Spleen (tissue), 11 donors: Measurements from ENCODE around the gene CACNA1D. TPM values are rescaled to one million over a fixed set of nuclear protein-coding genes. Genes with fewer than 3 reads are reported as not detected.

Source experiments
- DNase-seq: peaks from one replicate; pipeline ENCODE4 v3.0.0-alpha.2; 2020
- H3K27ac ChIP-seq, 8 donors: fragments of 200-600 bp; sonication (generic) in 7 of 8; 1 replicate in 4 of 8; 2 replicates in 4 of 8; pipeline versions ENCODE4 v1.5.0 to v1.8.0; 2016 to 2021; ENCODE audit warnings: inconsistent platforms in 4 of 8, mild to moderate bottlenecking in 4 of 8, moderate library complexity in 1 of 8
- H3K27me3 ChIP-seq, 7 donors: fragments of 200-600 bp; sonication (generic) in 6 of 7; replicated peaks in 1 of 7; 1 replicate in 4 of 7; 2 replicates in 3 of 7; pipeline versions ENCODE4 v1.5.0 to v1.8.0; 2016 to 2021; ENCODE audit warnings: inconsistent platforms in 3 of 7, mild to moderate bottlenecking in 1 of 7
- H3K36me3 ChIP-seq, 6 donors: fragments of 200-600 bp; sonication (generic) in 5 of 6; 1 replicate in 4 of 6; 2 replicates in 2 of 6; pipeline versions ENCODE4 v1.5.0 to v1.8.0; 2016 to 2021; ENCODE audit warnings: inconsistent platforms in 2 of 6
- H3K4me1 ChIP-seq, 6 donors: fragments of 200-600 bp; sonication (generic) in 5 of 6; 1 replicate in 3 of 6; 2 replicates in 3 of 6; pipeline versions ENCODE4 v1.5.0 to v1.8.0; 2016 to 2021; ENCODE audit warnings: inconsistent platforms in 3 of 6
- H3K4me3 ChIP-seq, 8 donors: fragments of 200-600 bp; sonication (generic) in 7 of 8; 1 replicate in 4 of 8; 2 replicates in 4 of 8; pipeline versions ENCODE4 v1.5.0 to v1.8.0; 2016 to 2021; ENCODE audit warnings: inconsistent platforms in 4 of 8, mild to moderate bottlenecking in 4 of 8, moderate library complexity in 2 of 8
- H3K9me3 ChIP-seq, 8 donors: fragments of 200-600 bp; sonication (generic) in 7 of 8; 1 replicate in 4 of 8; 2 replicates in 4 of 8; pipeline versions ENCODE4 v1.5.0 to v1.8.0; 2016 to 2021; ENCODE audit warnings: inconsistent platforms in 4 of 8
- POLR2A ChIP-seq, 3 donors: fragments of 450-650 bp; IDR thresholded peaks; one replicate each; pipeline ENCODE4 v1.5.1; 2017; ENCODE audit warnings: antibody characterized with exemption in 3 of 3, mild to moderate bottlenecking in 1 of 3
- POLR2AphosphoS5 ChIP-seq, 3 donors: sonication (generic); formaldehyde crosslinking; IDR thresholded peaks; one replicate each; pipeline ENCODE4 v1.5.1; 2017; ENCODE audit warnings: antibody characterized with exemption in 3 of 3
- WGBS, 5 donors: extraction: QIAGEN DNeasy Blood & Tissue Kit in 3 of 5; methylation state at CpG; one replicate each; pipeline versions ENCODE4 v1.1.5 to v1.1.7; 2013 to 2018; 5-methylcytosine and 5-hydroxymethylcytosine counted together
- intact Hi-C: fragments of 100-400 bp; cut with DNase I; formaldehyde crosslinking; loops from one replicate; pipeline ENCODE4 v1.15.0; 2023; ENCODE audit warnings: low total_unique reads
- polyA plus RNA-seq, 3 donors: library from polyadenylated mRNA; stranded (reverse); fragments of 200-250 nt; gene quantifications; one replicate each; pipeline ENCODE4 v1.2.1, GENCODE V29; 2013
- total RNA-seq, 7 donors: library from RNA; depleted of rRNA in 3 of 7; stranded (reverse); fragments of >200 nt in 3 of 7; fragmentation: NEBNext Ultra II Directional in 4 of 7; extraction: Animal tissue kit (Norgen Biotek cat#: 25700) in 4 of 7; gene quantifications; one replicate each; pipeline versions ENCODE4 v1.1.0 to v1.2.1, GENCODE V29; 2016 to 2021
- TF ChIP-seq, protein P1 (sequence below), 11 experiments: fragments of 200-600 bp in 7 of 11; fragments of 450-650 bp in 4 of 11; sonication (generic) in 4 of 11; IDR thresholded peaks in 8 of 11; conservative IDR thresholded peaks in 3 of 11; 1 replicate in 7 of 11; 2 replicates in 4 of 11; pipeline versions ENCODE4 v1.4.0 to v1.8.0; 2016 to 2021; ENCODE audit warnings: antibody characterized with exemption in 11 of 11, inconsistent platforms in 4 of 11, mild to moderate bottlenecking in 1 of 11
- donor health status: healthy with polysubstance abuse.
- donor health status: DM: no; HTN: no; CAD: no; lungs with moderate emphysema.
- donor health status: DM: no; HTN: no; CAD: no.
- donor health status: Bipolar disorder and iron deficiency.
- donor health status: healthy.
- donor health status: DM: no; HTN: no; CAD: no.
- donor health status: DM: yes; HTN: yes; CAD: no.

Gene CACNA1D
- total and polyA plus RNA-seq, 10 donors = 0.55 to 89.3 (median 19.1) TPM

DNA sequence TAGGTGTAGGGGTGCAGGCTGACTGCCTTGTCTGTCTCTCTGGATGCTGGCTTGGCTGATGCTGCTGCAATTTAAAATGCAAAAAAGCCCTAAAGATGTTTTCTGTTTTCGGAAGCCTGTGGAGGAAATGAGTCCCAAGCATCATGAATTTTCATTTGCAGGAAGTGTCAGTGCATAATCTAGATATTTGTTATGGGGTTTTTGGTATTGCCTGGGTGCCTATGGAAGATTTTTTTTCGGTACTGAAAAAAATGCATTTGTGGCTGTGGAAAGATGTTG is 1.9 kb downstream of the CACNA1D start:
- no peaks in the 10 kb centered on the region for H3K36me3 ChIP-seq
- peak overlapping the region in 5 of 8 donors; percentile 30 to 71 (median 42) for H3K4me3 ChIP-seq
- DNase-seq = no peak
- peaks cover 3 to 49% (median 26%) of the 10 kb centered on the region in 6 donors for H3K4me1 ChIP-seq
- no peaks in the 10 kb centered on the region for H3K9me3 ChIP-seq
- H3K27me3 ChIP-seq = peaks cover 9 to 69% (median 37%) of the 10 kb centered on the region in 7 donors
- WGBS, 5 donors = 19 to 48% (median 30%) methylated on average over 2 of the region's 2 CpGs
- H3K27ac ChIP-seq = peak overlapping the region in 4 of 8 donors; percentile 27 to 61 (median 47)
- no peak for TF ChIP-seq POLR2AphosphoS5 (IDR thresholded peaks at IDR 0.05)
- TF ChIP-seq, protein P1, sequence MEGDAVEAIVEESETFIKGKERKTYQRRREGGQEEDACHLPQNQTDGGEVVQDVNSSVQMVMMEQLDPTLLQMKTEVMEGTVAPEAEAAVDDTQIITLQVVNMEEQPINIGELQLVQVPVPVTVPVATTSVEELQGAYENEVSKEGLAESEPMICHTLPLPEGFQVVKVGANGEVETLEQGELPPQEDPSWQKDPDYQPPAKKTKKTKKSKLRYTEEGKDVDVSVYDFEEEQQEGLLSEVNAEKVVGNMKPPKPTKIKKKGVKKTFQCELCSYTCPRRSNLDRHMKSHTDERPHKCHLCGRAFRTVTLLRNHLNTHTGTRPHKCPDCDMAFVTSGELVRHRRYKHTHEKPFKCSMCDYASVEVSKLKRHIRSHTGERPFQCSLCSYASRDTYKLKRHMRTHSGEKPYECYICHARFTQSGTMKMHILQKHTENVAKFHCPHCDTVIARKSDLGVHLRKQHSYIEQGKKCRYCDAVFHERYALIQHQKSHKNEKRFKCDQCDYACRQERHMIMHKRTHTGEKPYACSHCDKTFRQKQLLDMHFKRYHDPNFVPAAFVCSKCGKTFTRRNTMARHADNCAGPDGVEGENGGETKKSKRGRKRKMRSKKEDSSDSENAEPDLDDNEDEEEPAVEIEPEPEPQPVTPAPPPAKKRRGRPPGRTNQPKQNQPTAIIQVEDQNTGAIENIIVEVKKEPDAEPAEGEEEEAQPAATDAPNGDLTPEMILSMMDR (IDR thresholded peaks at IDR 0.05 in 8 of 11, conservative IDR thresholded peaks at IDR 0.05 in 3 of 11) = no peak
- no peak for TF ChIP-seq POLR2A (IDR thresholded peaks at IDR 0.05)
- intact Hi-C loops = no loop called here

DNA sequence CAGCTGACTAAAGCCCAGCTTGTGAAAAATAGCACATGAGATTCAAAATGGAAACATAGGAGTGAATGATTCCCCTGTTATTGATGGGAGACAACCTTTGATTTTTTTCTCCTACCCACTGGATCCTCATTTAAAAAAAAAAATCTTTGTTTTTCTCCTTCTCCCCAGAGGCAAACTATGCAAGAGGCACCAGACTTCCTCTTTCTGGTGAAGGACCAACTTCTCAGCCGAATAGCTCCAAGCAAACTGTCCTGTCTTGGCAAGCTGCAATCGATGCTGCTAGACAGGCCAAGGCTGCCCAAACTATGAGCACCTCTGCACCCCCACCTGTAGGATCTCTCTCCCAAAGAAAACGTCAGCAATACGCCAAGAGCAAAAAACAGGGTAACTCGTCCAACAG is 2.6 kb downstream of the CACNA1D start:
- intact Hi-C loops = no loop called here
- H3K27me3 ChIP-seq = peaks cover 9 to 62% (median 37%) of the 10 kb centered on the region in 7 donors
- no peaks in the 10 kb centered on the region for H3K36me3 ChIP-seq
- WGBS, 5 donors = 34 to 45% (median 37%) methylated on average over 5 of the region's 5 CpGs
- no peak for DNase-seq
- TF ChIP-seq POLR2AphosphoS5 (IDR thresholded peaks at IDR 0.05) (no peak), POLR2A (IDR thresholded peaks at IDR 0.05) (no peak)
- TF ChIP-seq, protein P1 (IDR thresholded peaks at IDR 0.05 in 8 of 11, conservative IDR thresholded peaks at IDR 0.05 in 3 of 11) = no peak
- peaks cover 3 to 49% (median 26%) of the 10 kb centered on the region in 6 donors for H3K4me1 ChIP-seq
- H3K27ac ChIP-seq = peak overlapping the region in 2 of 8 donors; percentile 45 to 61
- H3K4me3 ChIP-seq = peak overlapping the region in 1 of 8 donors; percentile 1
- H3K9me3 ChIP-seq = no peaks in the 10 kb centered on the region

DNA sequence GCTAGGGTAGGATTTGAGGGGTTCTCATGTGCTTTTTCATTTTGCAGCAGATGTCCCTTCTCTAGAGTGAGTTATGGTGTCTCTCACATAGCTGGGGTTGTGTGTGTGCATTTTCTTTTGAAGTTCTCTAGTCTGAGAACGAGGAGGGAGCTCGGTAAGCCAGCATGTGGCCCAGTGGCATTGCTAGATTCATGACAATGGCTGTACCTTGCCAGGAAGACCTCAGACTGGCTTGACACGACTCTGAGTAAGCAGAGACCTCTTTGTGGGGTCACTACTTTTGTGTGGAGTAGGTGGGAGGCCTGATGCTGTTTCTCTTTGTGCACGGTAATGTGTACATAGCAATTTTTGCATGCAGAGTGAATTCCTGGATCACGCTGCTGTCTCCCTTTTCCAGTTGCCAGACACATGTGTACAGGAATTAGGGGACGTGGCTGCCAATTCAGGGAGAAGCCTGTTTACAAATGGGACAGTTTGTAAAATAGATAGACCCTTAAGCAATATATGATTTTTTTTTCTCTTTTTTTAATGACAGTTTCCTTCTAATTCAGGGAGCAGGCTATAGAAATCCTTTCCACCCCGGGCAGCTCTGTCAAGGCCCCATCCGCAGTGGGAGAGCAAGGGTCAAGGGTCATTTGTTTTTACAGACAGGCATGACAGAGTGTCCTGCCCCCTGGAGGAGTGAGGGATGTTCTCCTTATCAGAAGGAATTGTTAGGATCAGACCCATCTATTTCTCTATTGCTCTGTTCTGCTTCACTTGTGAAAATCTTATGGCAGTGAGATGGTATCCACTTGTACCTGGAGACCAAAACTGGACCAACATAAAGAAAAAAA is 4.6 kb downstream of the CACNA1D start:
- no peak overlapping the region for H3K4me3 ChIP-seq
- no peak for DNase-seq
- H3K4me1 ChIP-seq = peaks cover under 1 to 39% (median 19%) of the 10 kb centered on the region in 6 donors
- H3K36me3 ChIP-seq = no peaks in the 10 kb centered on the region
- peak overlapping the region in 7 of 8 donors; percentile 4 to 41 (median 32) for H3K27ac ChIP-seq
- peaks cover 6 to 42% (median 26%) of the 10 kb centered on the region in 7 donors for H3K27me3 ChIP-seq
- TF ChIP-seq POLR2AphosphoS5 (IDR thresholded peaks at IDR 0.05) (no peak), POLR2A (IDR thresholded peaks at IDR 0.05) (no peak)
- TF ChIP-seq, protein P1 (IDR thresholded peaks at IDR 0.05 in 8 of 11, conservative IDR thresholded peaks at IDR 0.05 in 3 of 11) = no peak
- H3K9me3 ChIP-seq = no peaks in the 10 kb centered on the region
- 63 to 77% (median 75%) methylated on average over 6 to 8 of the region's 8 CpGs for WGBS, 5 donors
- intact Hi-C loops = no loop called here

DNA sequence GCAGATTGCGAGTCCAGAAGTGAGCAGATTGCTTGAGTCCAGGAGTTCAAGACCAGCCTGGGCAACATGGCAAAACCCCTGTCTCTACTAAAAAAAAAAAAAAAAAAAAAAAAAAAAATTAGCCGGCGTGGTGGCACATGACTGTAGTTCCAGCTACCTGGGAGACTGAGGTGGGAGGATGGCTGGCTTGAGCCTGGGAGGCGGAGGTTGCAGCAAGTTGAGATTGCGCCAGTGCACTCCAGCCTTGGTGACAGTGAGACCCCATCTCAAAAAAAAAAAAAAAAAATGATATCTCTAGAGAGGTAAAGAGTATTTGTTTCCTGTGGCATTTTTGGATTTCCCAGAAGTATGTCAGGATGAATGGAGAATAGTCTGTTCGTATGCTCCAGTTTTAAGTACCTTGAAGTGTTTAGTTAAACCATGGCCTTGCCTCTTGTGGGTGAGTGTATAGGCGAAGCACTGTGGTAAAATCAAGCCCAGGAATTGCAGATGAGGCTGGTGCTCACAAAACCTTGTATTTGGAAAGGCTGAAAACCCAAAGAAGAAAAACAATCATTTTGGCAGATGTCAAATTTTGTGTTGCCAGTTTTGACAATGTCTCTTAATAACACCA is 5.9 kb downstream of the CACNA1D start:
- Histone ChIP-seq H3K9me3 (no peaks in the 10 kb centered on the region), H3K36me3 (no peaks in the 10 kb centered on the region), H3K27ac (no peak overlapping the region), H3K4me3 (no peak overlapping the region), H3K27me3 (peaks cover 4 to 32% (median 16%) of the 10 kb centered on the region in 7 donors), H3K4me1 (peaks cover 0 to 29% (median 11%) of the 10 kb centered on the region in 6 donors)
- intact Hi-C loops = no loop called here
- no peak for DNase-seq
- TF ChIP-seq, protein P1 (IDR thresholded peaks at IDR 0.05 in 8 of 11, conservative IDR thresholded peaks at IDR 0.05 in 3 of 11) = no peak
- no peak for TF ChIP-seq POLR2A (IDR thresholded peaks at IDR 0.05)
- no peak for TF ChIP-seq POLR2AphosphoS5 (IDR thresholded peaks at IDR 0.05)
- WGBS, 5 donors = 73 to 93% (median 81%) methylated on average over 7 of the region's 7 CpGs
